GM18907 (cell line): ENCODE data around the gene SCFD2.
"Not testable (repeated sequence)": the region's sequence is repeated elsewhere in the genome, so short reads cannot be mapped to it uniquely, and the experiment has no call there.

Experiments used
- ATAC-seq: cut with Tn5 transposase; IDR thresholded peaks from one replicate; pipeline ENCODE4 v1.9.1; 2021; ENCODE audit warnings: mild to moderate bottlenecking, moderate library complexity; ENCODE audit not compliant: unreplicated experiment

Gene SCFD2

GRCh38 chr4:53267026-53267425 lies 98.8 kb downstream of the SCFD2 start:
- ATAC-seq = no peak

GRCh38 chr4:53255986-53256385 lies 109.9 kb downstream of the SCFD2 start:
- not testable (repeated sequence) for ATAC-seq

- ATAC-seq = no peak
Observed at GRCh38 chr4:53240573-53240972, 125.3 kb downstream of the SCFD2 start.

GRCh38 chr4:53238352-53238751 lies 127.5 kb downstream of the SCFD2 start:
- not testable (repeated sequence) for ATAC-seq

GRCh38 chr4:53237811-53238210 lies 128.1 kb downstream of the SCFD2 start:
- ATAC-seq = not testable (repeated sequence)

GRCh38 chr4:53236624-53237023 lies 129.2 kb downstream of the SCFD2 start:
- not testable (repeated sequence) for ATAC-seq

- ATAC-seq = no peak
Observed at GRCh38 chr4:53235547-53235946, 130.3 kb downstream of the SCFD2 start.

GRCh38 chr4:53234669-53235068 lies 131.2 kb downstream of the SCFD2 start:
- ATAC-seq = no peak

GRCh38 chr4:53234111-53234510 lies 131.8 kb downstream of the SCFD2 start:
- ATAC-seq = no peak

GRCh38 chr4:53233114-53233795 lies 132.6 kb downstream of the SCFD2 start:
- ATAC-seq = no peak

- no peak for ATAC-seq
Observed at GRCh38 chr4:53232371-53232770, 133.5 kb downstream of the SCFD2 start.

GRCh38 chr4:53228036-53228435 lies 137.8 kb downstream of the SCFD2 start:
- no peak for ATAC-seq

GRCh38 chr4:53227451-53227850 lies 138.4 kb downstream of the SCFD2 start:
- no peak for ATAC-seq

GRCh38 chr4:53221832-53222480 lies 143.9 kb downstream of the SCFD2 start:
- ATAC-seq = no peak

- not testable (repeated sequence) for ATAC-seq
Observed at GRCh38 chr4:53219148-53219547, 146.7 kb downstream of the SCFD2 start.

- ATAC-seq = no peak
Observed at GRCh38 chr4:53208753-53209152, 157.1 kb downstream of the SCFD2 start.

- ATAC-seq = no peak
Observed at GRCh38 chr4:53205970-53206369, 159.9 kb downstream of the SCFD2 start.

GRCh38 chr4:53199356-53199755 lies 166.5 kb downstream of the SCFD2 start:
- ATAC-seq = no peak

- no peak for ATAC-seq
Observed at GRCh38 chr4:53197772-53198142, 168.1 kb downstream of the SCFD2 start.

- no peak for ATAC-seq
Observed at GRCh38 chr4:53196882-53197771, 168.7 kb downstream of the SCFD2 start.

GRCh38 chr4:53195815-53196661 lies 169.8 kb downstream of the SCFD2 start:
- ATAC-seq = no peak
